Kidney glomerular epithelial cell (primary cell): ENCODE data around the gene EXPH5.

Experiments
- DNase-seq: peaks from one replicate; lab custom pipeline; 2025; lab: John Stamatoyannopoulos, UW

The EXPH5 gene

DNA sequence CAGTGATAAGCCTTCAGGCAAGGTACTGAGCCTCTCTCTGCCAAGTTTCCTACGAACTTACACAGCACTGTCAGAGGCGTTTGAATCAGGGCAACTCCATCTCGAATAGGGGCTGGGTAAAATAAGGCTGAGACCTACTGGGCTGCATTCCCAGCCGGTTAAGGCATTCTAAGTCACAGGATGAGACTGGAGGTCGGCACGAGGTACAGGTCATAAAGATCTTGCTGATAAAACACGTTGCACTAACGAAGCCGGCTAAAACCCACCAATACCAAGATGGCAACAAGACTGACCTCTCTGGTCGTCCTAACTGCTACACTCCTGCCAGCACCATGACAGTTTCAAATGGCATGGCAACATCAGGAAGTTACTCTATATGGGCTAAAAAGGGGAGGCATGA is 75.0 kb downstream of the EXPH5 start:
- DNase-seq: no peak

DNA sequence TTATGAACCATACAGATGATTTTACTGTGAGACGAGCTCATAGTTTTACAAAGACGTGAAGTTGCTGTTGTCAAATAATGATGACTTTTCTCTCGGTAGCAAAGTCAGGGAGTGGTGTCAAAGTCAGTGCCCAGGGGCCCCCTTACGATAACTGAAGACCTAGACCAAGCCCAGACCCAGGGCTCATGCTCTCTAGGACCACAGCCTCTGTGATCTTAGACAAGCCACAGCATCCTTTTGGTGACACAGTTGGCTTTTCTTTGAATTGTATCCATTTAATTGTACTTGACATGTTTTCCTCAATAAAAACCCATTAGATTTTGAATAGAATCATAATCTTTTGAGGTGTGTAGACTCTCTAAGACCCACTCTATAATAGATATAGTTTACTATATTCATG is 77.4 kb downstream of the EXPH5 start:
- no peak for DNase-seq

DNA sequence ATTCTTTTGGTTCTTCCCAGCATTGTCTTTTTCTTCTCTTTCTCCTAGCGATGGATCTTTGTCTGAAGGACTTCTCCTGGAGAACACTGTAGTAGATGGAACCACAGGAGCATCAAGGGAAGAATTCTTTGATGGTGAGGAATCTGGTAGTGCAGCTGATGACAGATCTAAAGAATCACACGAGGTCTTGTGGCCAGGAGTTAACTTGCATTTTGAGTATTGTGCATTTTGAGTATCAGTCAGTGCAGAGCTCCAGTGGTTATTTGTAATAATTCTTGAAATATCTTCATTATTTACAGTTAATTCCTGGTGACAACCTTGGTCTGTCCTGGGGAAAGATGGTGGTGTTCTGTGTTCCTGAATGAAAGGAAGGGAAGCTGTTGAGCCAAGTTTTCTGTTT is 80.9 kb downstream of the EXPH5 start:
- no peak for DNase-seq

DNA sequence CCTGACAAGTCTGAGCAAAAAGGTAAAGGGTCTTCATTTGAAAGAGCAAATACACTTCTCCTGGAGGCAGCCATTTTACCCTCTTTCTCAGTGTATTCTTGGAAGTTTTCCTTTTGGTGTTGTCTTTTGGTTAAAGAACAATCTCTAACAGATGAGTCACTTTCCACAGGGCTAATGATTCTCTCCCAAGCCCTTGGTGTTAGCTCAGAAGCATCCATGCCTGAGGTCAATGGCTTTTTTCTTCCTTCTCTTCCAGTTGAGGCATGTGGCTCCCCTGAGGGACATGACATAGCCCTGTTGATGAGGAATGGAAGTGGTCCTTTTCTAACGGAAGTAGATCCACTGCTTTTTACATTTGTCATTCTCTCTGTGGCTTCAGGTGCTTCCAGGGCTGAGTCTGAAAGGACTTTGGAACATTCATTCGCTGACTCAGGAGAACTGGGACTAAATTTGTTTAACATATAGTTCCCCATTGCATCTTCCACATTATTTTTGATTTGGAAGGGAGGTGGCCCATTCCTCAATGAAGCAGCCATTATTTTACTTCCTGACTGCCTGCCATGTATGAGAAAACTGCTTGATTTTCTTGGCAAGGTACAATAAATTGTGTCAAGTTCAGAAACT is 81.6 kb downstream of the EXPH5 start:
- DNase-seq: peak; percentile 92

DNA sequence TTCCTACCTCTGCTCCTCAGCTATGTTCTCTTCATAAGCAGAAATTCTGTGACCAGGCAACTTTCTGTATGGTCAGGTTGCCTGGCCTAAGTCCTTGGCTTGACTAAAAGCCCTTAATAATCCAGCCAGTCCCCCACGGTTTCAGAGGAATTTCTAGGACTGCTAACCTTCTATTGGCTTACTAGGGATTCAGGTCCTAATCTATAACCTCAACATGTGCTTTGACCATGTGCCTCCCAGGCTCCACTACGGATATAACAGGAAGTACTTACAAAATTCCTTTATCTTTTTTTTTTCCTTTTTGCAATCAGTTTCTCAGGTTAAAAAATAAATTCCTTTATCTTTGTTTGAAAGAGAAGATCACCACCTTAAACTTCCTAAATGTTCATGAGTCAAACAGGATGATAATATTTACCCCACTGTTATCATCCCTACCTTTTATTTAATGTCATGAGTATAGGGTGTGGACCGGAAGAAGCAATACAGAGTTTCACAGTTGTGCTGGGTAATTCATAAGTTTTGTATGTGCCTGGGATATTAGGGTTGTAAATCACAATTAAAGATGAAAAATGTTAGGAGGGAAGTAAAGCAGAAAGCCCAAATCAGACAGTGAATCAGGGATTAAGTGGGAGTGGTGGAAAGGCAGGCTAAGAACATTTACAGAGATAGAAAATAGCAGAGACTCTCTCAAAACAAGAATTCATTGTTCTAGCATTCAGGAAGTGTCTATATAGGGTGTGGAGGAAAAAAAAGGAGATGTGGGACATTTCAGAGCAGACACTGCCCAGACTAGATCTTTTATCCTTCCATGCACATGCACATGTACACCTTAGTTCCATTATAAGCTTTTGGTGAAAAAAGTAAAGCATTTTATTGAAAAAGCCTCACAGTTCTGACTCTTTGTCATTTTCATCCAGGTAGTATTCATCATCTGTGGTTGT is 84.6 kb downstream of the EXPH5 start:
- DNase-seq: no peak

DNA sequence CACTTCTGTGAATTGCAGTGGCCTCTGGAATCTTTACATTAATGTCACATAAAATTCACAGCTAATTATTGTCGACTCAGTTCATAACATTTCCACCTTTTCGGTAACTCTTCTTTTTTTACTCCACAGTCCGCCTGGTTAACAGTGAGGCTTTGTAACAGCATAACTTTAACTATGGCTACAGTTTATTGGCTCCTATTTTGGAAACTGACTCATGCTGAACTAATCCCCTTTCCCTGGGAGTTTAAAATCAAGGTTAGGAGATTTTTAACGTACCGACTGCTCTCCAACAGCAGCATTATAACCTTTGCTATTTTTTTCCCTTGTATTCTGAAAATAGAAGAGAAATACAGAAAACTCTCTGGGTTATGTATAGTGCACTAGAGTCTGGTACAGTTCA is 92.2 kb downstream of the EXPH5 start:
- no peak for DNase-seq

DNA sequence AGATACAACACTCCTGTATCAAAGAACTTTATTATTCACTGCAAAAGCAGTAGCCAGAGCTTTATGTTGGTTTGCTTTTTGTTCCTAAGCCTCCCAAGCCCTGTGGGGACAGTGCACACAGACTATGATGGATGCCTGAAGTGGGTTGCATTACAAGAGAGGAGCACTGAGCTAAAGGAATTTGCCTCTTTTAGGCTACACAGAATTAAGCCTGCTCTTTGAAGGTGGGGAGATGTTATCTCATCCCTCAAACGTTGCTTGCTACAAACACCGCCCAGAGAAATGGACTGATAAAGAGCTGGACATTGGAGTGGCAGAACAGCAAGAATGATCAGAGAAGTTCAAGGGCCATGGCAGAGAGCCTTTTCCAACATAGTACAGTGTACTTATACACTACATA is 92.8 kb downstream of the EXPH5 start:
- DNase-seq: no peak

DNA sequence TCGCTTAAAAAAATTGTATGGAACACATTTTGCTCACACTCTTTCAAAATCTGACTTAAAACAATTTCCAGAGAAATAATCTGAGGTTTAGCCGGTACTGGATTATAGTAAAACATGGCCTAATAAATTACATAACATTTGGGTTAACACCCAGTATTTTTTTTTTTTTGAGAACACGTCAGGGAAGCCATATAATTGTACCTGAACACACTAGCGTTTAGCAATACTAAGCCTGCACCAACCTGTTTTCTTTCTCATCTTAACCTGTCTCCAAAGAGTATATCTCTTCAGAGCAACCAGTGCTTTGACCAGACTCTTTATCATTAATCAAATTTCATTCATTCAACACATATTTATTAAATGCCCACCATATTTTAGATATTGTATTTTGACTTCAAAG is 93.4 kb downstream of the EXPH5 start:
- no peak for DNase-seq

DNA sequence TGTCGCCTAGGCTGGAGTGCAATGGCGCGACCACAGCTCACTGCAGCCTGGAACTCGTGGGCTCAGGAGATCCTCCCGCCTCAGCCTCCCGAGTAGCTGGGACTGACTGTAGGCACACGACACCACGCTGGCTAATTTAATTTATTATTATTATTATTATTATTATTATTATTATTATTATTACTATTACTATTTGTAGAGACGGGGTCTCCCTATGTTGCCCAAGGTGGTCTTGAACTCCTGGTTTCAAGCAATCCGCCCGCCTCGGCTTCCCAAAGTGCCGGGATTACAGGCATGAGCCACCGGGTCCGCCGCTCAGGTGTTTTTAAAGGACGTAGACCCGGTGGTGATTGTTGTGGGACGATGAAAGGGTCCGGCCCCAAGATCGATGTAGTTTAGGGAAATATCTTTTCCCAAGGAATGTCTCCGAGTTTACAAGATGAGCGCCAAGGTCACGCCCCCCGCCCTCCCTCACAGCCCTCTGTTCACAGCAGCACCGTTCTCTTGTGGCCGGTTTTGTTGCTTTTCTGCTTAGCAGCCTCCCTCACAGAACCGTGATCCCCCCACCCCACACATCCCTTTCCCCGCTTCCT is 94.7 kb downstream of the EXPH5 start:
- DNase-seq: no peak

DNA sequence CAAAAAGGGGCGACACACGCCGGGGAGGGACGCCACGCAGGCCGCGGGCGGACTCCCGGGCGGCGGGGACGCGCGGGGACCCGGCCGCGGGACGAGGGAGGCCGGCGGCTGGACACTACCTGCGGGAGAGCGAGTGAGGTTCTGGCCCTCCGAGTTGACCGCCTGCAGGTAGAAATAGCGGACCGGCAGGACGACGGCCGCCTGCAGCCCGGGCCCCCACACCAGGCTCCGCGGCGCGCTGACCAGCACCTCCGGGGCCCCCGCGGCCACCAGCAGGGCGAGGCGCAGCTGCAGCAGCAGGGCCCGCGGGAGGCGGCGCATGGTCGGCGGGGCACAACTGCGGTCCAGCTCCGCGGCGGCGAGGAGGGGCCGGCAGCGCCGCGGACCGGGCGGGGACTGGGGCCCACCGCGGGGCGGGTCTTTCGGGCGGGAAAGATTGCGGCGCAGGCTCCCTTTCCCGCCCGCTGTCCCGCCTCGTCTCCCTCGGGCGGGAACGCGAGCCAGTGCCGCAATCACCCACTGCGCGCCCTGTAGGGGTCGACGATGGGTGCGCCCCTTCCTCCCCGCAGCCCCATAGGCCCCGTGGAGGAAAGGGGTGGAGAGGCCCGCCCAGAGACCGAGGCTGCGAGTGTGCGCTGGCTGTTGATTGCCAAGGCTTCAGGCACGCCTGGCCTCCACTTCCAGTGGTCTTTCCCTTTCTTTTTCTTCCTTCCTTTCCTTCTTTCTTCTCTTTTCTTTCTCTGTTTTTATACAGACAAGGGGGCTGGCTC is 95.3 kb downstream of the EXPH5 start, which contains the start of gene POGLUT3:
Gene POGLUT3, minus strand, starts transcription at position 339 of the 770 bp plus-strand sequence. Its CDS starts 18 bp downstream, at position 321.
- no peak for DNase-seq

DNA sequence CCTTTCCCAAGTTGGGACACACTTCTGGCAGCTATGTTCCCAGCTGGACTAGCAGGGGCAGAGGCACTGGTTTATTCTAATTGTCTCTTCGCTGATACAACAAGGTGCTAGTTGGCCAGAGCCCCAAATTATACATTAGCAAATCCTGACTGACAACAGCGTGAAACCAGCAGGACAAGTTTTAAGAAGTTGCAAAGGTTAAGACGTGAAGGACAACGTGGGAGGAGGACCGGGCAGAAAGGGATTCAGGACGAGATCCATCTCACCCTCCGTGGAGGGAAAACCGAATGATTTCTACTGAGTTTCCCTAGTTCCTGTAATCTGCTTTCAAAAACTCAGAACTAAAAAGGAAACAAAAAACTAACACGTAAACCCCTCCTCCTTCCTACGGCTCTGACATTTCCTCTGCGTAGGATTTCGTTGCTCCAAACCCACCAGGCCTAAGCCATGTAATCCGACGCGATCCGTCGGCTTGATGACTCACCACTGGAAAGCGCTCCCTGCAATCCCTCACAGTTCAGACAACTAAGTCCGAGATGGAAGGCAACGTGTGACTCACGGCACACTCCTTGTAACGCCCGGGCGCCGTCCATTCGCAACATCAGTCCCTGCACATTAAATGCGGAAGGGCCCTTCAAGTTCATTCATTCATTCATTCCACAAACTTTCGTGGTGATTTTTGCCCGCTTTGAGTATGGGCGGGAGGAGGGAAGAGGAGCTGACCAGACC is 96.1 kb downstream of the EXPH5 start:
- DNase-seq: peak; percentile 91

DNA sequence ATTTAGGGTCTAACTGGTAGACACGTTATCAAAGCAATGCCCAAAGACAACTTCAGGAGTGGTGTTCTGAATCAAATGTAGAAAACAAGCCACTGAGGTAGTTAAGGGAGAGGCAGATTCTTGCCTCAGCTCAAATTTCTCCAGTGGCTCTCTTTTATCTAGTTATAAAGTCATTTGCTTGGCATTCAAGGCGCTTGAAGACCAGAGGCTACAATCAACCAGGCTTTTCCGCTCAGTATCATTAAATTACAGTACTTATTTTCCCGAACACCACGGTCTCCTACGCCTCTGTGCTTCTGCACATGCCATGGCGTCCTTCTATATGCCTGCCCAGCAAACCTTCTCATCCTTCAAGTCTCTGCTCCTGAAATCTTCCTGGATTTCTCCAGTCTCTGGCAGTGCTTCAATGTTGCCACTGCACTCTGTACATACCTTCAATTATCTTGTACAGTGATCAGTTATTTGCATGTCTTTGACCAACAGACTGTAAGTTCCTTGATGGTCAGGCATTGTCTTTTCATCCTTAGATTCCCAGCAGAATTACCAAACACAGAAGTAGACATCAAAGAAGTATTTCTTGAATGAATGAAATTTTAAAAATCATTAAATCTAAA is 96.8 kb downstream of the EXPH5 start:
- DNase-seq: no peak

DNA sequence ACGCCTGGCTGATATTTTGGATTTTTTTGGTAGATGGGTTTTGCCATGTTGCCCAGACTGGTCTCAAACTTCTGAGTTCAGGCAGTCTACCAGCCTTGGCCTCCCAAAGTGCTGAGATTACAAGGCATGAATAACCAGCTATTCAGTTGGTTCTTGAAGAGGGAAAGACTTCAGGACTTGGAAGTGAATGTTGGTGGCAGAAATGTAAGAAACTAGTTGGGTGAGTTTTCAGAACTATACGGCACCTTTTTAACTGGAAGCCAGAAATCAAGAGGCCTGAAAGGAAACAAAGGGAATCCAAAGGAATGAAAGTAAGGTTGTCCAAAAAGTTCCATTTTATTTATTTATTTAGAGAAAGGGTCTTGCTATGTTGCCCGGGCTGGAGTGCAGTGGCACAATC is 98.2 kb downstream of the EXPH5 start:
- no peak for DNase-seq

DNA sequence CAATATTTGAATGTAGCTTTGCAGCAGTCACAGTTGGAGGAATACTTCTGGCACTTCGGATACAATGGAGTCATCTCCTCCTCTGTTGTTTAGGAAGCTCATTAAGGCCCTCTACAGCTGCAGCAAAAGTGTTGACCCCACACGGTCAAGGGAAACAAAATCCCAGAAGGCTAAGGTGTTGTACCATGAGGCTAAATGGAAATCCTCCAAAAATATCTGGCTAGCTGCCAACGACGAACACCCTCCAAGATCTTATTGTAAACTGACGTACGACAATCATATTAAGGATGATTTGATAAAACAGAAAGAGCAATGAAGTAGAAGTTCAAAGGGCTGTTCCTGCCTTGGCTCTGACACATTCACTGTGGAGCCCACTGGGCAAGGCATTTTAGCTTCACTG is 99.4 kb downstream of the EXPH5 start:
- no peak for DNase-seq

DNA sequence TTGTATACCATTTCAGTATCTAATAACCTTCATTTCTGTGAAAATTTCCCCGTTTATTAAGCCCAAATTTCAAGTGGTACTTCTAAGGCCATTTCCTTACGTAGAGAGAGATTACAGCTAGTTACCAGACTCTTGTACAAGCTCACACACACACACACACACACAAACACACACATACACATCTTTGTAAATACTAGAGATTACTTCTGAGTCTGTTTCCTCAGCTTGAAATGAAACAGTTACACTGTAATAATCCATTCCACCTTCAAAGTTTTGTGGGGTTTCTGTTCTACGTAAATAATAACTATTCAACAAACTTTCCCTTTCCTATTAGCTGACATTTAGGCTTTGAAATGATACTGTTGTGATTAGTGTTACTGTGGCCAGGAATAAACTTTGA is 101.6 kb downstream of the EXPH5 start:
- no peak for DNase-seq

DNA sequence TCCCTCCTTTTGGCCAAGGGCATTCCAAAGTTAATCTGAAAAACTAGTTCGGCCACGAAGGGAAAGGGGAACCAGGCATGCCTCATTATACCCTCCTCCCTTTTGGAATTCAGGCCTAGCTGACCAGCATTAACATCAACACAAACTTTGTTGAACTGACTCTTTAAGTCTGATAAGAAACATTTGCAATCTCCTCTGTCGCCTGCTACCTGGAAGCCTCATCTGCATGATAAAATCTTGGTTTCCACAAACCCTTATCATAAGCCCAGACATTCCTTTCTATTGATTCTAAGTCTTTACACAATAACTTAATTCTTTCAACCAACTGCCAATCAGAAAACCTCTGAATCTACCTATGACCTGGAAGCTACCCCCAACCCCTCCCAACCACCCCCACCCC is 106.7 kb downstream of the EXPH5 start:
- no peak for DNase-seq

DNA sequence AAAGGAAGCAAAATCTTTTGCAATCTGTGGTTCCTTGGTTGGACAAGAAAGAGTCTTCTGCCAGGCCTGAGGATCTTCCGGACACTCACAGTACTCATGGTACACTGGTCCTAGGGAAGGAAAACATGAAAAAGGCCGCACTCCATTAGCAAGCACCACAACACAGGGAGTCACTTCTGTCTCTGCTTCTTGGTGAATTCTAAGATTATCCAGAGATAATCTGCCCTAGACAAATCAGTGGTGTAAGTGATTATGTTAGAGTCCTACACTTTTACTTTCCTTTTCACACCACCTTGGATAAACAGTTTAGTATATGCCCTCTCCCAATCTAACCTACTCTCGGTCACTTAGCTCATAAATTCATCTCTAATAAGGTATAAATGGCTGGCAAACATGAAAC is 107.2 kb downstream of the EXPH5 start:
- no peak for DNase-seq

DNA sequence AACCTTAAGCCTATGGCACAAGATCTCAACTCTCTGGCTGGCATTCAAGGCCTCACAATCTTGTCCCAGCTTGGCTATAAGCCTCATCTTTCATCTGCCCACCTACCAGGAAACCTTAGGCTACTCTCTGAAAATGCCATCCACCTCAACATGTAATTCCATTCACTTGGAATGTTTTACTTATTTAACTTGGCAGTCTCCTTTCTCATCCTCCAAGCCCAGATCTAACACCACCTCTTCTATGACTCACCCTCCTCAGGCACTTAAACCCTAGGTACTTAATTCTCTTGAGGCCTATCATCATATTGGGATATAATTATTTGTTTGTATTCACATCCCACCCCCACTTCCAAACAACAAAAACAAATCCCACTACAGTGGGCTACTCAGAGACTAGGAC is 110.4 kb downstream of the EXPH5 start:
- DNase-seq: peak; percentile 35

DNA sequence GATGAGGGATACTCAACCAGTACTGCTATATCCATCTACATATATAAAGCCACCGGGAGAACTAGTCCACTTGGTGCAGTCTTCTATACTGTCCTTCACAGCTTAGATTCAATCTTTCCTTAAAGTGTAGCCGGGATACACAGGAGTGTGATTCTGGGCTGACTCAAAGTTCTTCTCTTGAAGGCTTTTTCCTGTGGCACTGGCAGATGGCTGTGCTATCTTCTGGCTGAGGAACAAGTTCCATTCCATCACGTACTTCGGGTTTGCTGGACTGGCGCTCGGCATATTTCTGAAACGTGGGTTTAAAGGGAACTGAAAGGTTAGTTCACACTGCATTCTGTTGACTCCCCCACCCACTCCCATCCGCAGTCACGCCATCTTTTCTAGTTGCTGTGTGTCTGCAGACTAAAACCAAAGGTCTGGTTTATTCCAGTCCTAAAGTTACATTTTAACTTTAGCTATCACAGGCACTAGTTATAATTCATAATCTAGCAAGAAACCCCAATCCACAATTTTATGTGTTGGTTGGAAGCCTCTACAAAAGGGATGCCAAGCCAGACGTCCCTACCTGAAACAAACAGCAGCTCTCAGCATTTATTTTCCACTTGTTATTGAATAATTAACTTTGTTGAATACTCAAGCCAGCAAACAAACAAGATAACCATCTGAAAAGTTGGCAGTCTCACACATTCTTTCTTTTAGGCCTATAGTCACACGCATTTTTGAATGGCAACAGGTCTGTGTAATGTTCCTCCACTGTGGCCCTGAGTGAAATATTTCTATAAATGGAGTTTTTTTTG is 118.7 kb downstream of the EXPH5 start:
- no peak for DNase-seq

DNA sequence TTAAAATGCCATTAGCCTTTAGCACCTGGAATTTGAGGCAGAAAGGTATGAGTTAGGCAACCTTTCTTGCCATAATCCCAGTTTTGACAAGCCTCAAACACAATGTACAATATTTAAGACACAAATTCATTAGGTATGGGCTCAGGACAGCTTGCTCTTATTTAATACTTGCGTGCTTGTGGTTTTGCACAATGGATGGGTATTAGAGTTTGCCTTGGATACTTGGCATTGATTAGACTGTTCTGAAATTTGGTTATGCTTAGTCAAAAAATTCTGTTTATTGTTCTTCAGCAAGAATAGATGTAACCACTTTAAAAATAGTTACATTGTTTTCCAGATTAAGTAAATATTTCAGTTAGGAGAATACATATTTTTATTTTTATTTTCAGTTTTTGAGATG is 120.9 kb downstream of the EXPH5 start:
- no peak for DNase-seq
